Spleen (tissue), 7 donors: ENCODE data around the gene RYR2.

Experiments used
- CTCF ChIP-seq, 11 experiments: fragments of 200-600 bp in 7 of 11; fragments of 450-650 bp in 4 of 11; sonication (generic) in 4 of 11; IDR thresholded peaks in 8 of 11; conservative IDR thresholded peaks in 3 of 11; 1 replicate in 7 of 11; 2 replicates in 4 of 11; pipeline versions ENCODE4 v1.4.0 to v1.8.0; 2016 to 2021; ENCODE audit warnings: antibody characterized with exemption in 11 of 11, inconsistent platforms in 4 of 11, mild to moderate bottlenecking in 1 of 11
- POLR2A ChIP-seq, 3 donors: fragments of 450-650 bp; IDR thresholded peaks; one replicate each; pipeline ENCODE4 v1.5.1; 2017; ENCODE audit warnings: antibody characterized with exemption in 3 of 3, mild to moderate bottlenecking in 1 of 3
- POLR2AphosphoS5 ChIP-seq, 3 donors: sonication (generic); formaldehyde crosslinking; IDR thresholded peaks; one replicate each; pipeline ENCODE4 v1.5.1; 2017; ENCODE audit warnings: antibody characterized with exemption in 3 of 3
- donor health status: DM: no; HTN: no; CAD: no; lungs with moderate emphysema.
- donor health status: DM: no; HTN: no; CAD: no.
- donor health status: DM: no; HTN: no; CAD: no.

GRCh38 chr1:237180256-237180655, 138.3 kb downstream of the RYR2 start:
- TF ChIP-seq CTCF (IDR thresholded peaks at IDR 0.05 in 8 of 11, conservative IDR thresholded peaks at IDR 0.05 in 3 of 11) (no peak), POLR2A (IDR thresholded peaks at IDR 0.05) (no peak), POLR2AphosphoS5 (IDR thresholded peaks at IDR 0.05) (no peak)
